ENCODE measurements around the gene LCLAT1.
"Not testable (repeated sequence)": the region's sequence is repeated elsewhere in the genome, so short reads cannot be mapped to it uniquely, and the experiment has no call there.

The LCLAT1 gene

DNA sequence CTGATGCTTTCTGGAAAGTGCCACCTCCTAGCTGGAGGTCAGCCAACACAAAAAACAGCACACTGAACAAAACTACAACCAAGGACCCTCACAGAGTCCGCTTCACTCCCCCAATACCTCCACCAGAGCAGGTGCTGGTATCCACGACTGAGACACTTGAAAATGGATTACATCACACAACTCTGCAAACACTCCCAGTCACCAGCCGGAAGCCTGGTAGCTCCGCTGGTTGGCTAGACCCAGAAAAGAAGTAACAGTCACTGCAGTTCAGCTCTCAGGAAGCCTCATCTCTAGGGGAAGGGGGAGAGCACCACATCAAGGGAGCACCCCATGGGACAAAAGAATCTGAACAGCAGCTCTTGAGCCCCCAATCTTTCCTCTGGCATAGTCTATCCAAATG is 175.4 kb downstream of the LCLAT1 start:
- FAIRE-seq (no peak), DNase-seq (ENCODE audit: insufficient read length) (no peak)
- TF ChIP-seq POLR2AphosphoS5 (IDR thresholded peaks at IDR 0.05; ENCODE audit: low read depth, low read length) (no peak), POLR2A (IDR thresholded peaks at IDR 0.05; ENCODE audit: low read depth, low read length) (no peak), TAF1 (IDR thresholded peaks at IDR 0.05; ENCODE audit: borderline replicate concordance, low read depth, low read length) (no peak)

DNA sequence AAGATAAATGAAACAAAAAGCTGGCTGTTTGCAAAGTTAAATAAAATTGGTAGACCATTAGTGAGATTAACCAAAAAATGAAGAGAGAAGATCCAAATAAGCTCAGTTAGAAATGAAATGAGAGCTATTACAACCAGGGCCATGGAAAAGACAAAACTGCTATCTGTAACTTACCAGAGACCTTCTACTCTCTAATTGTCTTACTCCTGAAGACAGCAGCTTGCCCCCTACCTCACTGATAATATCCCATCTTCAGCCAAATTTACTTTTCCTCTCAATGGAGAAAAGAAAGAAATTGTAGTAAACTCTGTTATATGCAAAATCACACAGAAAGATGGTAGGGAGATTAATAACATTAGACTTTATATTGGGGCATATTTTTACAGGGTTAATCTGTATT is 178.2 kb downstream of the LCLAT1 start:
- DNase-seq (ENCODE audit: insufficient read length), result no peak
- no peak for FAIRE-seq
- TF ChIP-seq POLR2A (IDR thresholded peaks at IDR 0.05; ENCODE audit: low read depth, low read length) (no peak), POLR2AphosphoS5 (IDR thresholded peaks at IDR 0.05; ENCODE audit: low read depth, low read length) (no peak), TAF1 (IDR thresholded peaks at IDR 0.05; ENCODE audit: borderline replicate concordance, low read depth, low read length) (no peak)

DNA sequence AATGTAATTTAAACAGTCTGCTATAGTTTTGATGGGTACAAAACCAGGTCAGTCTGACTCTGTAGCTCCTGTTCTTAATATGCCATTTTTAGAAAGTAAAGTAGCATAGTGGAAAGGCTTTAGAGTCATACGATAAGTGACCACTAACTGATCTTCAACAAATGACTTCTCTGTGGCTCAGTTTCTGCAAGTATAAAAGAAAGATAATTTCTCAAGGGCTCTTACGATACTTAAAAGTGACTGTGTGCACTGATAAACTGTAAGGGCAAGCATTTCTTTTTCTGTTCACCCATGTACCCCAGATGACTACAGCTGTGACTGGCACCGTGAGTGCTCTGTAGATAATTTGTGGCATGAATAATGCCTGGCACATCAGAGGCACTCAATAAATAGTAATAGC is 178.7 kb downstream of the LCLAT1 start:
- TF ChIP-seq TAF1 (IDR thresholded peaks at IDR 0.05; ENCODE audit: borderline replicate concordance, low read depth, low read length), result no peak
- TF ChIP-seq POLR2AphosphoS5 (IDR thresholded peaks at IDR 0.05; ENCODE audit: low read depth, low read length), result no peak
- no peak for TF ChIP-seq POLR2A (IDR thresholded peaks at IDR 0.05; ENCODE audit: low read depth, low read length)
- DNase-seq (ENCODE audit: insufficient read length) (no peak), FAIRE-seq (no peak)

DNA sequence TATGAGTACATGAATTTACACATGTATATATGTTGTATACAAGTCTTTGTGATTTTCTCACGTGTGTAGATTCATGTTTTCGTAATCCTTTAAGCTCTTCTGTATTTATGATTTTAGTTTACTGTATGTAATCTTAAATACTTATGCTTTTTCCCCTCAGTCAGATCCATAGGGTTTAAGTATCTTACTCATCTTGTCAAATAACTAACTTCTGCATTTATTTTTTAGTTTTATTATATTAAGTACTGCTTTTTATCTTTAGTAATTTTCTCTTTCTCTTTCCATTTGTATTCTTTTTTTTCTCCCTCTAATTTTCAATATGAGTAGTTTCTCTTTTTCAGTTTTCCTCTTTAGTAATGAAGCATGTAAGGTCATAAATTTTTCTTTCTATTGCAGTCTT is 179.4 kb downstream of the LCLAT1 start:
- TF ChIP-seq POLR2AphosphoS5 (IDR thresholded peaks at IDR 0.05; ENCODE audit: low read depth, low read length) (no peak), TAF1 (IDR thresholded peaks at IDR 0.05; ENCODE audit: borderline replicate concordance, low read depth, low read length) (no peak), POLR2A (IDR thresholded peaks at IDR 0.05; ENCODE audit: low read depth, low read length) (no peak)
- no peak for FAIRE-seq
- DNase-seq (ENCODE audit: insufficient read length), result no peak

DNA sequence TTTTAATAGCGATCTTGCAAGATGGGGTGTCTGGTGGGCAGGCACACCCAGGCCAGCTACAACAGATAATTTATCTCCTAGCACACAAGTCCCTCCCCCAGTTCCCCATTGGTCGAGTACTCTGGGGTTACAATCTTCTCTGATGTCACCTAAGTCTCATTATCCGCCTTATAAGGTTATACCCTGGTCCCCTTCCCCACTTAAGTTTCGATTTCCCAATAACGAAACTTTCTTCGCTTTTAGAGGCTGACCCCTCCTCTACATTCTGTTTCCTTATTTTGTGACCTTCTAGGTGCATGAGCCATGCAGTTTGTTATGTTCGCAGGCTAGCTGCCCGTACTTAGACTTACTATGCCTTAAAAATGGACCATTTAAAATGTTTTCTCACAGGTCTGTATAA is 180.1 kb downstream of the LCLAT1 start:
- DNase-seq (ENCODE audit: insufficient read length) (no peak), FAIRE-seq (no peak)
- TF ChIP-seq POLR2A (IDR thresholded peaks at IDR 0.05; ENCODE audit: low read depth, low read length) (no peak), POLR2AphosphoS5 (IDR thresholded peaks at IDR 0.05; ENCODE audit: low read depth, low read length) (no peak), TAF1 (IDR thresholded peaks at IDR 0.05; ENCODE audit: borderline replicate concordance, low read depth, low read length) (no peak)

DNA sequence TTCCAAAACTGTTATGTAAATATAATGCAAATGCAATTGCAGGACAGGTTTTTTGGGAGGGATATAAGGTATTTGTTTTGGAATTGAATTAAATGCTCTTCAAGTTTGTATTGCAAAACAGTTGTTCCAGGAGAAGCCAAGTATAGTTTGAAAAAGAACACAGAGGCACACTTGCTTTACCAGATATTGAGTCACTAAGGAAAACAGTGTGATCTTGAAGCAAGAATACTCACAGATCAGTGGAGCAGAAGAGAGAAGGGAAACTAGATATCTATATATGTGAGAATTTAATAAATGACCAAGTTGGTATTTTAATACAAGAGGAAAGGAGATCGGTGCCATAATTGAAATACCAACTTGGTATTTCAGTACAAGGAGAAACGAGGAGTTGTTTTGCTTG is 181.3 kb downstream of the LCLAT1 start:
- peak; percentile 14 for FAIRE-seq

DNA sequence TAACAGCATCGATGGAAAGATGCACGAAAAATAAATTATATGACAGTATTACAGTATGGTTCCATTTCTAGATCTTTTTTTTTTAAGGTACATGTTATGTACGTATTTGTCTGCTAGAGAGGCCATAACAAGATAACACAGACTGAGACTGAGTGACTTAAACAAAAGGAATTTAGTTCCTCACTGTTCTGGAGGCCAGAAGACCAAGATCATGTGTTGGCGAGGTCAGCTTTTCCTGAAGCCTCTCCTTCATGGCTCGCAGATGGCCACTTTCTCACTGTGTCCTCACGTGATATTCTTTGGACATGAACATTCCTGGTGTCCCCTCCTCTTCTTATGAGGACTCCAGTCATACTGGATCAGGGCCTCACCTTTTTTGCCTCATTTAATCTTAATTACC is 182.8 kb downstream of the LCLAT1 start:
- no peak for DNase-seq (ENCODE audit: insufficient read length)
- no peak for FAIRE-seq
- TF ChIP-seq POLR2A (IDR thresholded peaks at IDR 0.05; ENCODE audit: low read depth, low read length), result no peak
- TF ChIP-seq POLR2AphosphoS5 (IDR thresholded peaks at IDR 0.05; ENCODE audit: low read depth, low read length), result no peak
- TF ChIP-seq TAF1 (IDR thresholded peaks at IDR 0.05; ENCODE audit: borderline replicate concordance, low read depth, low read length), result no peak

More for the DNA sequence above, 181.3 kb downstream of the LCLAT1 start:
- no peak for DNase-seq (ENCODE audit: insufficient read length)
- no peak for TF ChIP-seq TAF1 (IDR thresholded peaks at IDR 0.05; ENCODE audit: borderline replicate concordance, low read depth, low read length)
- TF ChIP-seq POLR2A (IDR thresholded peaks at IDR 0.05; ENCODE audit: low read depth, low read length), result no peak
- no peak for TF ChIP-seq POLR2AphosphoS5 (IDR thresholded peaks at IDR 0.05; ENCODE audit: low read depth, low read length)

DNA sequence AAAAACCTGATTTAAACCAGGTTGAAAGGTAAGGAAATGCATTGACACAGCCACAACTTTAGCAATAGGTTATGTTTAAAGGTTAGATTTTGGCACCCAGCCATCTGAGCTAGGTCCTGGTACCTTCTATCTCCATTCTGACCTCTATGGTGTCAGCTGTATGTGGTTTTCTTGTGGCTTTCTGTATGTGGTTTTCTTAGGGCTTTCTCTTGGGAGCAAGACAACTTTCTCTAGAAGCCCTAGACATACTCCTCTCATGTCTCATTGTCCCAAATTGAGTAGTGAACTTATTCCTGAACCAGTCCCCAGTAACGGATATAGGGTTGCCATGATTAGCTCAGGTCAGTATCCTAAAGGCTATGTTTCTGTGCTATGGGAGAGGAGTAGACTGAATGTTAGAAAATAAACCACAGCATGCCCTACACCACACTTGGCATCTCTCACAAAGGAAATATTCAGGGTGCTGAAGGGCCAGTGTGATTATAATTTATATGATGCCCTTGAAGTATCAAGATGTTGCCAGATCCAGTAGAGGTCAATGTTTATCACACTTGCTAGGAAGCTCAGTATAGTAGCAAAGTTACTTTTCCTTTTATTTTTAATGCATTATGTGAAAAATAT is 184.1 kb downstream of the LCLAT1 start:
- DNase-seq (ENCODE audit: insufficient read length) (no peak), FAIRE-seq (no peak)
- TF ChIP-seq POLR2AphosphoS5 (IDR thresholded peaks at IDR 0.05; ENCODE audit: low read depth, low read length), result no peak
- TF ChIP-seq TAF1 (IDR thresholded peaks at IDR 0.05; ENCODE audit: borderline replicate concordance, low read depth, low read length), result no peak

DNA sequence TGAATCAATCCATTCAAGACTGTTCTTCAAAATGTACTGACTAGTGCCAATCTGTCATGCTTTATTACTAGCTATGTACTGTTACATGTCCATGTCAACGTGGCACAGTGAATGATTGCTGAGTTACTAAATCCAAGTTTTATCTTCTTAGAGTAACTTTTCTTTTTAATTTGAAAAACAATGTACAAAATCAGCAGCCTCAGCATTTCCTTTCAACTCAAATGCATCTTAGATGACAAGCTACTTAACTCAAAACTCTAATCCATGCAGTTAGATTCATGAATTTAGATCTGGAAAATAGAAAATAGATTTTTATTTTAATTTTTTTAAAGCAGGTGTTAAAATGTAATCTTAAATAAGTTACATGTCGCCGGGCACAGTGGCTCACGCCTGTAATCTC is 186.0 kb downstream of the LCLAT1 start:
- no peak for FAIRE-seq
- TF ChIP-seq POLR2A (IDR thresholded peaks at IDR 0.05; ENCODE audit: low read depth, low read length) (no peak), TAF1 (IDR thresholded peaks at IDR 0.05; ENCODE audit: borderline replicate concordance, low read depth, low read length) (no peak), POLR2AphosphoS5 (IDR thresholded peaks at IDR 0.05; ENCODE audit: low read depth, low read length) (no peak)
- no peak for DNase-seq (ENCODE audit: insufficient read length)

DNA sequence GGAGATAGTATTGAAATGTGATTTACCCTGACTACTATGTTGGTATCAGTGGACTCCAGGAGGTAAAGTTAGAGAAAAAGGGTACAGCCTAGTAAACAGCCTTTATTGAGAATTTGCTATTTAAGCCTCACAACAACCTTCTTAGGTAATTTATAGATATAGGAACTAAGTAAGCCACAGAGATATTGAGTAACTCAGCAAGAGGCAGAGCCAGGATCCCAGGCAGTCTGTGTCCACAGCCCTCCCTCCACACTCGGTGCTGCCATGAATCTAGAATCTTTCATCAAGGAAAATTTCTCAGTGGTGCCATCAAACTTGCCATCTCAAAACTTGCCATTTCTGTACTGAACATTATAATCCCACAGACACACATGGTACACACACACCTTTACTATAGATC is 189.3 kb downstream of the LCLAT1 start:
- FAIRE-seq, result no peak
- no peak for TF ChIP-seq POLR2A (IDR thresholded peaks at IDR 0.05; ENCODE audit: low read depth, low read length)
- no peak for TF ChIP-seq TAF1 (IDR thresholded peaks at IDR 0.05; ENCODE audit: borderline replicate concordance, low read depth, low read length)
- no peak for TF ChIP-seq POLR2AphosphoS5 (IDR thresholded peaks at IDR 0.05; ENCODE audit: low read depth, low read length)

DNA sequence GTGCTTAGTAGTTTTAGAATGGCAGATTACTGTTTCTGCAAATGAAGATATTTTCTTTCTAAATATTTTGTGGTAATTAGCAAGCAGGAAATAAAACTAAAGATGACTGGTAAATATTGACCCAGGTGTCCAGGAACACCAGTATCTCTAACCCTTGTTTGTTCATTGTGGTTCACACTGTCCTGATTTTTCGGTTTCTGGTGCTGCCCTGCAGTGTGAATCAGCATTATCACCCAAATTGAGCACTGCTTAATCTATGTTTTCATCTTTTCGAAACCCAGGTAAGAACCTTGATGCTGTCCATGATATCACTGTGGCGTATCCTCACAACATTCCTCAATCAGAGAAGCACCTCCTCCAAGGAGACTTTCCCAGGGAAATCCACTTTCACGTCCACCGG is 192.8 kb downstream of the LCLAT1 start:
- FAIRE-seq (no peak), DNase-seq (ENCODE audit: insufficient read length) (no peak)
- TF ChIP-seq TAF1 (IDR thresholded peaks at IDR 0.05; ENCODE audit: borderline replicate concordance, low read depth, low read length), result no peak
- TF ChIP-seq POLR2AphosphoS5 (IDR thresholded peaks at IDR 0.05; ENCODE audit: low read depth, low read length), result no peak
- TF ChIP-seq POLR2A (IDR thresholded peaks at IDR 0.05; ENCODE audit: low read depth, low read length), result no peak

More for the DNA sequence above, 189.3 kb downstream of the LCLAT1 start:
- DNase-seq (ENCODE audit: insufficient read length), result no peak

DNA sequence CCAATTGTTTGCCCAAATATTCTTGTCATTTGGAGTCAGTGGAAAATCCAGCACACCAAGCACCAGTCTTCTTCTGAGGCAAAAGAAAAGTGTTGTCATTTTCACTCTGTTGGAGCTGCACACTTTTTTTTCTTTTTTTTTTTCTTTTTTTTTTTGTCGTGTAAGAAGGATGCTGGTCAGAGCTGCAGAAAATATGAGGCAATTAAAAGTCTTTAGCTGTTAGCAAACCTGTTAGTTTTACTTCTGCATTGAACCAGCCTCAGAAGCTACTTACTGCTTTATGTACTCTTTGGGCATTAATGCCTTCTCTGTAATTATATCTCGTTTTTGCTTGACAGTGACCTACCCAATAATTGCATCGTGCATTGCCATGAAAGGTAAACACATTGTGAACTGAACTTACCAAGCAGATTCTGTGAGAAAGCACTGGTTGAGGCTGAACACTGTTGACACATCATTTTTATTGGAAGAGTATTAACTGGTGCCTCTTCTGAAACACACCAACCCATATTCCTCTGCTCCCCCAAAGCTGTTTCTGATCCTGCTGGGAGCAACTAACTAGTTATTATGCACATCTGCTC is 194.8 kb downstream of the LCLAT1 start:
- DNase-seq (ENCODE audit: insufficient read length), result no peak
- FAIRE-seq, result no peak
- TF ChIP-seq POLR2A (IDR thresholded peaks at IDR 0.05; ENCODE audit: low read depth, low read length), result no peak
- no peak for TF ChIP-seq TAF1 (IDR thresholded peaks at IDR 0.05; ENCODE audit: borderline replicate concordance, low read depth, low read length)
- TF ChIP-seq POLR2AphosphoS5 (IDR thresholded peaks at IDR 0.05; ENCODE audit: low read depth, low read length), result no peak

DNA sequence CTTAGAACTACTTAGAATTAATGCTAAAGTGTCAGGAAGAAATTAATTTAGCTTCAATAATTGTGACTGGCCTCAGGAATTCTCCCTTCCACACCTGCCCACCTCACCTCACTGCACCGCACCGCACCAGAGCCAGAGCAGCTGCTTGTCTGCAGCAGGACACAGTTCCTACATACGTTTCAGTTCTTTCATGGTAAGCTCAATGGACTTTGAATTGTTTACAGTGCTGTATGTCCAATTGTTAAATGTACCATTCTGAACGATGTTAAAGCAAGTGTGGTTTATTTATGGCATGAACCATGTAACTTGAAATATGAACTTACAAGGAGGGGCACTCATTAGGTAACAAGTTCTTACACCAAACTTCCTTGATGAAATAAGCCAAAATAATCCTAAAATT is 196.0 kb downstream of the LCLAT1 start:
- DNase-seq (ENCODE audit: insufficient read length); FAIRE-seq: not testable (repeated sequence)

Data from GM12892 (cell line).